ENCODE measurements around the gene KDM4C.
"Not testable (repeated sequence)": the region's sequence is repeated elsewhere in the genome, so short reads cannot be mapped to it uniquely, and the experiment has no call there.

KDM4C gene

GRCh38 chr9:6757456-6758247 lies at the start of gene KDM4C:
Gene KDM4C, plus strand, starts transcription at chr9:6757973. Its CDS starts 35,016 bp downstream, at chr9:6792989.
- DNase-seq = peak; percentile 79

- no peak for DNase-seq
These were observed 49.0 kb upstream of the KDM4C start for GRCh38 chr9:6708732-6709131.

GRCh38 chr9:6711403-6711802 lies 46.4 kb upstream of the KDM4C start:
- no peak for DNase-seq

- DNase-seq = no peak
These were observed 45.7 kb upstream of the KDM4C start for GRCh38 chr9:6712041-6712440.

- DNase-seq = no peak
These were observed 43.6 kb upstream of the KDM4C start for GRCh38 chr9:6714176-6714575.

GRCh38 chr9:6715153-6715754 lies 42.5 kb upstream of the KDM4C start:
- DNase-seq = not testable (repeated sequence)

- peak; percentile 37 for DNase-seq
These were observed 41.8 kb upstream of the KDM4C start for GRCh38 chr9:6715755-6716643.

- no peak for DNase-seq
These were observed 41.0 kb upstream of the KDM4C start for GRCh38 chr9:6716766-6717165.

- no peak for DNase-seq
These were observed 33.8 kb upstream of the KDM4C start for GRCh38 chr9:6723881-6724420.

GRCh38 chr9:6733257-6733656 lies 24.5 kb upstream of the KDM4C start:
- DNase-seq = no peak

GRCh38 chr9:6733831-6734230 lies 23.9 kb upstream of the KDM4C start:
- DNase-seq = no peak

GRCh38 chr9:6735422-6735821 lies 22.4 kb upstream of the KDM4C start:
- DNase-seq = no peak

GRCh38 chr9:6739218-6739617 lies 18.6 kb upstream of the KDM4C start:
- peak; percentile 14 for DNase-seq

GRCh38 chr9:6748861-6749260 lies 8.9 kb upstream of the KDM4C start:
- not testable (repeated sequence) for DNase-seq

- not testable (repeated sequence) for DNase-seq
These were observed 2.9 kb upstream of the KDM4C start for GRCh38 chr9:6754861-6755260.

- DNase-seq = peak; percentile 26
These were observed 679 bp upstream of the KDM4C start for GRCh38 chr9:6757132-6757455.

GRCh38 chr9:6758248-6758497 lies 400 bp downstream of the KDM4C start:
- no peak for DNase-seq

GRCh38 chr9:6758498-6759184 lies 868 bp downstream of the KDM4C start:
- no peak for DNase-seq

GRCh38 chr9:6759185-6759977 lies 1.6 kb downstream of the KDM4C start:
- DNase-seq = no peak

- DNase-seq = no peak
These were observed 3.5 kb downstream of the KDM4C start for GRCh38 chr9:6761306-6761705.

GRCh38 chr9:6763244-6763643 lies 5.5 kb downstream of the KDM4C start:
- no peak for DNase-seq

- no peak for DNase-seq
These were observed 6.2 kb downstream of the KDM4C start for GRCh38 chr9:6764011-6764410.

Measured in 8988T (cell line).